Measurements from ENCODE around the gene ITGB5. TPM values are rescaled to one million over a fixed set of nuclear protein-coding genes. Genes with fewer than 3 reads are reported as not detected.
A peak's percentile ranks its signal among the peaks of the same experiment; 100 is the strongest.
"Not testable (repeated sequence)": the region's sequence is repeated elsewhere in the genome, so short reads cannot be mapped to it uniquely, and the experiment has no call there.

ITGB5 gene
- total RNA-seq, 2 donors from 2014 or later: 86.1 to 119 TPM

DNA sequence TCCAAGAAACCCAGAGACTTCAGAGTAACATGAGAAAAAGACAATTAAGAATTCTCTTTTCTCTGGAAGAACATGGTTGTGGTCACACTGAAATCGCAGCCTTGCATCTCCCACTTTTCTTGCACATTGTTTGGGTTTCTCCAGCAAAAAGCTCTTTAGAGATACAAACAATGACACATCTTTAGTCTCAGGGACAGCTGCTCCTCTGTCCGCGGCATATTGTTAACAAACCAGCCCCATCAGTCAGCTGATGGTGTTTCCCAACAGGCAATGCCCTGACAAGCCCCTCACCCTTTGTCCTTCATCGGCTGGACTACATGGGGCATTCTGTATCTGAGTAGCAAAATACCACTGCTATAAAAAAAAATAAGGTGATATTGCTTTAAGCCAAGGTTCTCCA, 103.5 kb downstream of the ITGB5 start:
- intact Hi-C loops (cut with DNase I): no loop called here
- ATAC-seq (no peak), DNase-seq (no peak)

- intact Hi-C loops (cut with DNase I); DNase-seq; ATAC-seq: not testable (repeated sequence)
Measured at GRCh38 chr3:124782377-124782712, 104.8 kb downstream of the ITGB5 start.

GRCh38 chr3:124781476-124782376, 105.4 kb downstream of the ITGB5 start:
- intact Hi-C loops (cut with DNase I): no loop called here
- DNase-seq: no peak
- no peak for ATAC-seq

DNA sequence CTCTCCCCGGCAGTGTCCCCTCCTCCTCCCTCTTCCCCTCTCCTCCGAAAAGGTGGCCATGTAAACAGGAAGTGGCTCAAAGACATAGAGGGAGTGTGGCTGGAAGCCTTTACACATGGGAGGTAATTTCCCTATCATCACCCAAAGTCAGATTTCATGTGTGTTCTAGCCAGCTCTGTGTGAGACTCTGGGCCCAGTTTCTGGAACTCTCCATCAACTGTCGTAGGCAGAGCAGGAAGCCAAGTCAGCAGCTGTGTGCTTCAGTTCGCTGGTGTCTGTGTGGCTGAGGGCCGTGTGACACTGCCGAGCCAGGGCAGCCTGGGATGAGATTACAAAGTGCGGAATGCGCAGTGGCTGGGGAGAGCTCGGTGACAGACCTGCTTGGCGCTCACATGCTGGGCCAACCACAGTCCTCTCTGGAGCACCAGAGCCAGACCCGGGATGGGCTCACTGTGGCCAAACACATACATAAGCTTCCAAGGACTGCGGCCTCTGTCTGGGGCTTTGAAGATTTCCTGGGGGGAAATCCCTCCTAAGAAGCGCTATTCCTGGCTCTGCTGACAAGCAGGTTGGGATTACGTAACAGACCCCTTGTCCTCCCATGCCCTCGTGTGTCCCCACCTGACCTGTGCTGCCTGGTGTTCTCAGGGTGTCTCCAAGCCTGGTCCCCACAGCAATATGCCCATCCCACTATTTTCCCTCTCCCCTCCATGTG, 106.2 kb downstream of the ITGB5 start:
- peak; percentile 89 to 90 for ATAC-seq
- intact Hi-C loops (cut with DNase I): no loop called here
- DNase-seq: peak; percentile 87

DNA sequence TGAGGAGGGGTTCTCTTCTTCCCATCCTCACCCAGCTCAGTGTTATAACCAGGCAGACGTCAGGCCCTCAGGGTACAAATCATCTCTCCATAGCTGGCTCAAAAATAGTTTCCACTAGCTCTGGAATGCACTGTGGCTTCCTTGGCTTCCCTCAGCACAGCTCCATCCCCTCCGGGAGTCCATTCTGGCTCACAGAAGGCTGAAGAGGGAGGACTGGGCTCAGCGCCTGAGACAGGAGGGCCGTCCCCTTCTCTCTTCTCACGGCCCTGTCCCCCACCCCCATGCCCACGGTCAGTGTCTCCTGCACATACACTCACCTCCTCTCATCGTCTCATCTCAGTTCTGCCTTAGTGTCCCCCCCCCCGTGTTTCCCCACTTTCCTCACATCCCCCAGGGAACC, 106.8 kb downstream of the ITGB5 start:
- DNase-seq (peak; percentile 82), ATAC-seq (peak; percentile 79 to 85)
- intact Hi-C loops (cut with DNase I): no loop called here

DNA sequence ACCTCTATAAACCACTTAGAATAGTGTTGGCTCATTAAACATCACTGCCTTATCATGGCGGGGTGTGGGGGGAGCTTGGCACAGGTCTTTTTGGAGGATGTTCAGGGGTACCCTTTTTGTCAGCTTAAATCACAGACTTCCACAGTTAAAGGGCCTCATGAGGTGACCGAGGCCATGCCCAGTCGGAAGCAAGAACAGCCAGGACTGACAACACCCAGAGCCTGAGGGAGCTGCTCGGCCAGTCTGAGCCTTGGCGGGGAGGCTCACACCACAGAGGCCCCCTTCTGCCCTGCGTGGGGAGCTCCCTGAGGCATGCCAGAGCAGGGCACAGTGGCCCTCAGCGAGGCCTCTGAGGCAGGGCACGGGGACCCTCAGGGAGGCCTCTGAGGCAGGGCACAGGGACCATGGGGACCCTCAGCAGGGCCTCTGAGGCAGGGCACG, 107.4 kb downstream of the ITGB5 start:
- peak; percentile 3 to 9 for ATAC-seq
- intact Hi-C loops (cut with DNase I): loop anchor here in 1 of 2 donors (5.0 kb wide), 1 partner anchor 33 kb away; no protein-coding TSS in a partner anchor
- DNase-seq: no peak

DNA sequence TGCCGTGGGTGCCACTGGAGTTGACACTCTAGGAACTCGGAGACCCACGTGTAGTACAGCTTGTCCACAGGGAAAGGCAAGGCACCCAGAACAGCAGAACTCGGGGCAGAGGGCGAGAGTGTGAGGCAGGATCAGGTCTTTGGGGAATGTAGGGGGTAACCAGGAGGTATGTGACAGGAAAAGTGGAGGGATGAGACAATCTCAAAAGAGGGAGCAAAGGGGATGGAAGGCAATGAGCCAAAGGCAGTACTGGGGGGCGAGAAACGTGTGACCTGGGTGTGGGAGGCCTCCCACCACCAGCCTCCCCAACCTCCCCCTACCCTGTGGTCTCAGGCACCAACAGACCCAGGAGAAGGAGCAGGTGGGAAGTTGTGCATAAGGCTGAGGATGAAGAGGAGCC, 108.0 kb downstream of the ITGB5 start:
- intact Hi-C loops (cut with DNase I): loop anchor here in 1 of 2 donors (5.0 kb wide), 1 partner anchor 33 kb away; no protein-coding TSS in a partner anchor
- DNase-seq (no peak), ATAC-seq (no peak)

DNA sequence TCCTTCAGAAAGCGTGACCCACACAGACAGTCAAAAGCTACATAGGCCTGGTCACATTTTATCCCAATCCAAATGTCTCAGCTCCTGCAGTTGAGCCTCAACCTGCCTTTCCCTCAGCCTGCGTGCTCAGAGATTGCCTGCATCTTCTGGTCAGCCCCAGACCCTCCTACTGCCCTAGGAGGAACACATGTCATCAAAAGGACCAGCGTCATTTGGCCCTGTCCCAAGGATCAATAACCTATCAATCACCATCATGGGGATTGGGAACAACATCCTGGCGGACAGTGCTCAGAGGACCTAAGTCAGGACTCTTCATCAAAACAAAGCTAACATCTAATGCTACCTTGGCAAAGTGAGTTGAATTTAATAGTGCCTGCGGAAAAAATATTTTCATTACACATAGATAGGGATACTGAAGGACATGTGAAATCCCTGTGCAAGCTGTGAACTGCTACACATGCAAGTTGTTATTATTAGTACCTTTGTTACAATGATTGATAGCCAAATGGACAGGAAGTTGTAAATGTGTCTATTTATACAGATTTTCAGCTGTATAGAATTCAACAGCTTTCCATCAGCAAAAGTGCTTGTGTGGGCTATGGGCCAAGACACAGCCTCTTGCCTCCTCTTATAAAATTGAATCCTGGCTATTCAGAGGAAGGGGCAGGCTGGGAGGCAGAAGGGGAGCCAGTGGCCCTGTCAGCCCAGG, 109.2 kb downstream of the ITGB5 start:
- no peak for ATAC-seq
- intact Hi-C loops (cut with DNase I): loop anchor here in 1 of 2 donors (5.0 kb wide), 1 partner anchor 34 kb away; no protein-coding TSS in a partner anchor
- DNase-seq: no peak

GRCh38 chr3:124776856-124777255, 110.3 kb downstream of the ITGB5 start:
- intact Hi-C loops (cut with DNase I): loop anchor here in 1 of 2 donors (5.0 kb wide), 1 partner anchor 35 kb away; no protein-coding TSS in a partner anchor
- ATAC-seq: no peak
- DNase-seq: no peak

- ATAC-seq (no peak), DNase-seq (no peak)
- intact Hi-C loops (cut with DNase I): loop anchor here in 1 of 2 donors (5.0 kb wide), 1 partner anchor 36 kb away; no protein-coding TSS in a partner anchor
Measured at GRCh38 chr3:124775877-124776276, 111.3 kb downstream of the ITGB5 start.

DNA sequence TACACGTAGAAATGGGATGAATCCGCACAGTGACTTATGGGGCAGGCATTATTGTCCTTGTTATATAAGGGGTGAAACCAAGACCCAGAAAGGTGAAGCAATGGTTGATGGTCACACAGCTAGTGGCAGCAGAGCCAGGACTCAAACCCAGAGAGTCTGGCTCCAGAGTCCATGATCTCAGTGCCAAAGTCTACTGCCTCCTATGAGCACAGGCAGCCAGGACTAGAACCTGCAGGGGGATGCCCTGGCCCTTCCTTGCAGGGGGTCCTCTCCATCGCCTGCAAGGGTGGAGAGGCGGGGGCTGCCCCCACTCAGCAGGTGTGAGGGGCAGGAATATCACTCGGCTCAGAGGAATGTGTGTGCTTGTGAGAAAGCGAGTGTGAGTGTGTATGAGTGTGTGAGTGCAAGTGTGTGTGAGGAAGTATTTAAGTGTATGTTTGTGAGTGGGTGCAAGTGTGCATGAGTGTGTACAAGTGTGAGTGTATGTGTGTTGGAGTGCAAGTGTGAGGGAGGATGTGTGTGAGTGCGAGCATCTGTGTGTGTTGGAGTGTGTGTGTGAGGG, 112.2 kb downstream of the ITGB5 start:
- ATAC-seq (no peak), DNase-seq (no peak)
- intact Hi-C loops (cut with DNase I): loop anchor here in 1 of 2 donors (5.0 kb wide), 1 partner anchor 37 kb away; no protein-coding TSS in a partner anchor

DNA sequence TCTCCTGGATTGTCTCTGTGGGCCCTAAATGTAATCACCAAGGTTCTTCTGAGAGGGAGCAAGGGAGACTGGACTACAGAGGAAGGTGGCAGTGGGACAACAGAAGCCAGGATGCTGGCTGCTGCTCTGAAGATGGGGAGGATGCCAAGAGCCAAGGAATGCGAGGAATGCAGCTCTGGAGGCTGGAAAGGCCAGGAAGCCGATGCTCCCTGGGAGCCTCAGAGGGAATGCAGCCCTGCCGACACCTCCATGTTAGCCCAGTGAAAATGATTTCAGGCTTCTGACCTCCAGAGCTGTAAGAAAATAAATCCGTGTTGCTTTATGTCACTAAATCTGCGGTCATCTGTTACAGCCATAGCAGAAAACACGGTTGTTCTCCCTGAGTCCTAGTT, 112.8 kb downstream of the ITGB5 start:
- intact Hi-C loops (cut with DNase I): no loop called here
- peak; percentile 64 for DNase-seq
- peak; percentile 45 to 70 for ATAC-seq

GRCh38 chr3:124773351-124774326, 113.5 kb downstream of the ITGB5 start:
- intact Hi-C loops (cut with DNase I): no loop called here
- ATAC-seq: no peak
- no peak for DNase-seq

GRCh38 chr3:124772081-124772831, 114.9 kb downstream of the ITGB5 start:
- DNase-seq (peak; percentile 73), ATAC-seq (peak; percentile 53 to 71)
- intact Hi-C loops (cut with DNase I): no loop called here

DNA sequence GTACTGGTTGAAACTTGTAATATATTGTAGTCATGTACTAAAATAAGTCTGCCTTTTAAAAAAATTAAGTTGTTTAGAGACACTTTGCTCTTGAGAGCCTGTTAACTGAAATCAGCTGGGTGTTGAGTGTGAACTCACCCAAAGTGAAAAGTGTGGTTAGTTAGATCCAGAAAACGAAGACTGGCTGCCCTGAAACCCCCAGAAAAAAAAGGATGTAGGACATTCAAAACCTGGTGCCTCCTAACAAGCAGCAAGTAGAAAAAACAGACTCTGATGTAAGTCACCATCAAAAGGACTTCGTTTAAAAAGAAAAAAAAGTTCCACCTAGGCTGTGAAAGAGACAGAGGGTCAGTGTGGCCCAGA, 116.1 kb downstream of the ITGB5 start:
- intact Hi-C loops (cut with DNase I): no loop called here
- ATAC-seq (no peak), DNase-seq (no peak)

GRCh38 chr3:124770336-124771082, 116.7 kb downstream of the ITGB5 start:
- ATAC-seq (peak; percentile 45 to 62), DNase-seq (peak; percentile 73)
- intact Hi-C loops (cut with DNase I): no loop called here
